OCI-LY7 (cell line): Measurements from ENCODE around the gene MYBPC2. TPM values are rescaled to one million over a fixed set of nuclear protein-coding genes. Genes with fewer than 3 reads are reported as not detected.

Experiments
- BruUV-seq: library from RNA; stranded (reverse); fragments of 400-500 nt; replicated peaks from 2 replicates; lab custom pipeline; 2021; lab: Mats Ljungman, UMichigan
- CTCF ChIA-PET: fragments of 300-600 bp; sonication (Branson Sonifier 250); formaldehyde crosslinking; loops from one replicate; lab custom pipeline; 2022; ENCODE audit warnings: antibody characterized with exemption; ENCODE audit not compliant: unreplicated experiment; lab: Charles Lee
- POLR2A ChIA-PET: fragments of 300-600 bp; sonication (Branson Sonifier 250); formaldehyde crosslinking; loops from one replicate; lab custom pipeline; 2022; ENCODE audit warnings: antibody characterized with exemption; lab: Charles Lee
- DNase-seq: peaks from one replicate; pipeline ENCODE4 v3.0.0-alpha.2; 2015; ENCODE audit warnings: low spot score
- H2AFZ ChIP-seq: fragments of 200-600 bp; sonication (generic), shearing (Covaris generic); 2 replicates; pipeline ENCODE4 v1.6.1; 2014; ENCODE audit warnings: mild to moderate bottlenecking, antibody characterized with exemption, low read length, moderate library complexity
- H3K27ac ChIP-seq: fragments of 200-600 bp; sonication (generic); 2 replicates; pipeline ENCODE4 v1.5.1; 2014; ENCODE audit warnings: mixed run types, low read depth, mild to moderate bottlenecking, moderate library complexity, low read length, inconsistent platforms; ENCODE audit not compliant: poor library complexity, severe bottlenecking
- H3K36me3 ChIP-seq: fragments of 200-600 bp; sonication (generic); 2 replicates; pipeline ENCODE4 v1.6.1; 2014; ENCODE audit warnings: mild to moderate bottlenecking, antibody characterized with exemption, low read length, moderate library complexity, mixed read lengths; ENCODE audit not compliant: insufficient read depth
- H3K4me1 ChIP-seq: fragments of 200-600 bp; sonication (generic); 2 replicates; pipeline ENCODE4 v1.5.1; 2014; ENCODE audit warnings: mild to moderate bottlenecking, low read length; ENCODE audit not compliant: insufficient read depth, poor library complexity, severe bottlenecking
- H3K4me2 ChIP-seq: fragments of 200-600 bp; sonication (generic); 2 replicates; pipeline ENCODE4 v1.6.1; 2014; ENCODE audit warnings: mild to moderate bottlenecking, low read length
- H3K4me3 ChIP-seq: fragments of 200-600 bp; sonication (generic); 2 replicates; pipeline ENCODE4 v1.5.1; 2014; ENCODE audit warnings: mild to moderate bottlenecking, low read depth, low read length; ENCODE audit not compliant: poor library complexity, severe bottlenecking
- H3K79me2 ChIP-seq: fragments of 200-600 bp; sonication (generic); 2 replicates; pipeline ENCODE4 v1.6.1; 2016; ENCODE audit warnings: low read depth, mild to moderate bottlenecking, low read length, moderate library complexity, mixed read lengths; ENCODE audit not compliant: insufficient read depth
- H3K9me2 ChIP-seq: fragments of 200-600 bp; sonication (generic); 2 replicates; pipeline ENCODE4 v1.6.1; 2016; ENCODE audit warnings: mild to moderate bottlenecking, low read length, mixed read lengths; ENCODE audit not compliant: insufficient read depth
- H3K9me3 ChIP-seq: fragments of 200-600 bp; sonication (generic); 2 replicates; pipeline ENCODE4 v1.6.1; 2014; ENCODE audit warnings: mild to moderate bottlenecking, mixed run types, low read length, mixed read lengths
- H4K20me1 ChIP-seq: fragments of 200-600 bp; sonication (generic); 2 replicates; pipeline ENCODE4 v1.6.1; 2014; ENCODE audit warnings: mild to moderate bottlenecking, antibody characterized with exemption, low read length, moderate library complexity, mixed read lengths; ENCODE audit not compliant: insufficient read depth
- CTCF ChIP-seq: fragments of 200-600 bp; sonication (generic); conservative IDR thresholded peaks from 2 replicates; pipeline ENCODE4 v1.5.1; 2014; ENCODE audit warnings: mild to moderate bottlenecking, antibody characterized with exemption, low read length, moderate library complexity, mixed read lengths
- EZH2phosphoT487 ChIP-seq: fragments of 200-600 bp; sonication (generic); IDR thresholded peaks from 2 replicates; pipeline ENCODE4 v1.6.1; 2018; ENCODE audit warnings: low read depth, borderline replicate concordance, mild to moderate bottlenecking, mixed run types, antibody characterized with exemption, low read length, moderate library complexity, mixed read lengths
- intact Hi-C: fragments of 100-400 bp; cut with micrococcal nuclease; formaldehyde crosslinking; loops from one replicate; pipeline ENCODE4 v1.10.0; 2022; ENCODE audit not compliant: unreplicated experiment
- total RNA-seq, 2 experiments: library from RNA; depleted of rRNA in 1 of 2; stranded (reverse); fragments of >200 nt in 1 of 2; shearing (Covaris generic) in 1 of 2; gene quantifications; 2 replicates each; pipeline ENCODE4 v1.2.3, GENCODE V29; 2014 to 2022

MYBPC2 gene
- total RNA-seq, 2 experiments from 2014 or later: 15.4 to 28.2 TPM

- peaks cover 12% of the 10 kb centered on the region for H3K4me1 ChIP-seq
- ChIA-PET POLR2A (no interaction called here), CTCF (interaction anchor here (0.6 kb wide), 1 partner anchor 166 kb away, joined by 4 read pairs; no protein-coding TSS in a partner anchor)
- no peak for DNase-seq
- no peak overlapping the region for H2AFZ ChIP-seq
- H3K27ac ChIP-seq: no peak overlapping the region
- intact Hi-C loops: no loop called here
- no TSS peak for BruUV-seq
- no peak for TF ChIP-seq CTCF
- TF ChIP-seq EZH2phosphoT487: no peak
- H4K20me1 ChIP-seq: no peaks in the 10 kb centered on the region
- no peaks in the 10 kb centered on the region for H3K9me2 ChIP-seq
- no peak overlapping the region for H3K4me3 ChIP-seq
- no peak overlapping the region for H3K4me2 ChIP-seq
- no peaks in the 10 kb centered on the region for H3K9me3 ChIP-seq
- H3K36me3 ChIP-seq: no peaks in the 10 kb centered on the region
- no peaks in the 10 kb centered on the region for H3K79me2 ChIP-seq
Observed at GRCh38 chr19:50508843-50509190, 76.1 kb downstream of the MYBPC2 start.

GRCh38 chr19:50509366-50509765 lies 76.7 kb downstream of the MYBPC2 start:
- no peaks in the 10 kb centered on the region for H3K9me3 ChIP-seq
- no peaks in the 10 kb centered on the region for H3K9me2 ChIP-seq
- H3K4me3 ChIP-seq: no peak overlapping the region
- no peaks in the 10 kb centered on the region for H3K79me2 ChIP-seq
- TF ChIP-seq EZH2phosphoT487: no peak
- no peak for TF ChIP-seq CTCF
- H4K20me1 ChIP-seq: no peaks in the 10 kb centered on the region
- DNase-seq: no peak
- intact Hi-C loops: no loop called here
- H3K4me1 ChIP-seq: peaks cover 12% of the 10 kb centered on the region
- no peaks in the 10 kb centered on the region for H3K36me3 ChIP-seq
- no peak overlapping the region for H3K27ac ChIP-seq
- ChIA-PET CTCF (no interaction called here), POLR2A (no interaction called here)
- H2AFZ ChIP-seq: no peak overlapping the region
- no TSS peak for BruUV-seq
- H3K4me2 ChIP-seq: no peak overlapping the region

- no peak for DNase-seq
- no peaks in the 10 kb centered on the region for H3K9me3 ChIP-seq
- no peaks in the 10 kb centered on the region for H3K9me2 ChIP-seq
- H3K4me1 ChIP-seq: peaks cover 12% of the 10 kb centered on the region
- peak overlapping the region; percentile 81 for H3K4me2 ChIP-seq
- ChIA-PET POLR2A (no interaction called here), CTCF (interaction anchor here (0.6 kb wide), 1 partner anchor 124 kb away, joined by 3 read pairs; no protein-coding TSS in a partner anchor)
- intact Hi-C loops: no loop called here
- peak overlapping the region; percentile 48; the same call in 1 of the 2 replicates for H2AFZ ChIP-seq
- TF ChIP-seq EZH2phosphoT487 (no peak), CTCF (no peak)
- peak overlapping the region; percentile 72 for H3K4me3 ChIP-seq
- H4K20me1 ChIP-seq: no peaks in the 10 kb centered on the region
- no peaks in the 10 kb centered on the region for H3K36me3 ChIP-seq
- BruUV-seq: no TSS peak
- H3K79me2 ChIP-seq: no peaks in the 10 kb centered on the region
- no peak overlapping the region for H3K27ac ChIP-seq
Observed at GRCh38 chr19:50510121-50510670, 77.5 kb downstream of the MYBPC2 start.
